Kidney epithelial cell (primary cell): ENCODE data around the gene JPT1. TPM values are rescaled to one million over a fixed set of nuclear protein-coding genes. Genes with fewer than 3 reads are reported as not detected.
A peak's percentile ranks its signal among the peaks of the same experiment; 100 is the strongest.

Experiments used
- DNase-seq: peaks from one replicate; pipeline ENCODE4 v3.0.0-alpha.2; 2010; ENCODE audit warnings: low read depth
- H3K27me3 ChIP-seq: 2 replicates; pipeline ENCODE4 v1.6.0; 2011; ENCODE audit warnings: low read length; ENCODE audit not compliant: control insufficient read depth, insufficient read depth
- H3K36me3 ChIP-seq: 2 replicates; pipeline ENCODE4 v1.5.1; 2011; ENCODE audit warnings: low read length; ENCODE audit not compliant: control insufficient read depth, insufficient read depth
- H3K4me3 ChIP-seq: 2 replicates; pipeline ENCODE4 v1.5.1; 2011; ENCODE audit warnings: low read depth, mild to moderate bottlenecking, control low read depth, low read length
- total RNA-seq: library from RNA; depleted of rRNA; stranded (reverse); fragments of >200 nt; gene quantifications from 2 replicates; pipeline ENCODE4 v1.2.3, GENCODE V29; 2015
- TF ChIP-seq, protein P1 (sequence below): IDR thresholded peaks from 2 replicates; pipeline ENCODE4 v1.5.1; 2011; ENCODE audit warnings: mild to moderate bottlenecking, moderate library complexity, low read length, control low read depth, inconsistent platforms; ENCODE audit not compliant: insufficient read depth, poor library complexity, severe bottlenecking

JPT1 gene
- total RNA-seq, 1 donor from 2014 or later = 453 TPM

DNA sequence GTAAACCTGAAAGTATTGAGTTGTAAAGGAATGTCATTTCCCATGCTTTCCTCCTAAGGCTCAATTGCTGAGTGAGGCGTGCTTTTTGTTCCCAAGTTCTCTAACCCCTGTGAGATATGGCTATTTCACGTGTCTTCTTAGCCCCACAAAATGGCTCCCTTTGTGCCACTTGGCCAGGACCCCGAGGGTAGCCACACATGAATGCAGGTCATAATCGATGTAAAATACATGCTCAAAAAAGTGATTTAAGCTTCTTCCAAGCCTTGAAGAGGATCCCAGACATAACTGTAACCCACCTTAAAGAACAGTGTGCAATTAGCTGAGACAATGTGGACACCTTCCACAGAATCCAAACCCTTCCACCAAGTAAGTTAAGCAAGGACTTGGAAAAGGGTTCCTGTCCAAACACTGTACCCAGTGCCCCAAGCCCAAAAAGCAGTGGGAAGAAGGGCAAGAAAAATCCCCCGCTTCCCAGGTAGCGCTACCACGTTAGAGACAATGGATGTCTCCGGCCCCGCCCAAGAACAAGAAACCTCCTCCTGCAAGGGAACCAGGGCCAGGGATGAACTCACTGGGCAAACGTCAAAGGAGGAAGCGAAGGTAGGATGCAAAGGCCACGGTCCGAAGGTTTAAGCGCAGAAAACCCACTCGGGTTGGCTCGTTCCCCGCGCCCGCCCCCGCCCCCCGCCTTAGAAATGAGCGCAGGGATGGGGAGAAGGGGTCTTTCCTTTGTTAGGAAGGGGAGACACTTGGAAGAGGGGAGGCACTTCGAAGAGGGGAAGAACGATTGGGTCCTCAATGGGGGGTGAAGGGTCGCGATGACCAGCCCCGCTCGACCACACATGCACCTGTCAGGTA, 1.2 kb downstream of the JPT1 start:
- H3K36me3 ChIP-seq = no peaks in the 10 kb centered on the region
- H3K4me3 ChIP-seq = peak overlapping the region; percentile 72
- TF ChIP-seq, protein P1, sequence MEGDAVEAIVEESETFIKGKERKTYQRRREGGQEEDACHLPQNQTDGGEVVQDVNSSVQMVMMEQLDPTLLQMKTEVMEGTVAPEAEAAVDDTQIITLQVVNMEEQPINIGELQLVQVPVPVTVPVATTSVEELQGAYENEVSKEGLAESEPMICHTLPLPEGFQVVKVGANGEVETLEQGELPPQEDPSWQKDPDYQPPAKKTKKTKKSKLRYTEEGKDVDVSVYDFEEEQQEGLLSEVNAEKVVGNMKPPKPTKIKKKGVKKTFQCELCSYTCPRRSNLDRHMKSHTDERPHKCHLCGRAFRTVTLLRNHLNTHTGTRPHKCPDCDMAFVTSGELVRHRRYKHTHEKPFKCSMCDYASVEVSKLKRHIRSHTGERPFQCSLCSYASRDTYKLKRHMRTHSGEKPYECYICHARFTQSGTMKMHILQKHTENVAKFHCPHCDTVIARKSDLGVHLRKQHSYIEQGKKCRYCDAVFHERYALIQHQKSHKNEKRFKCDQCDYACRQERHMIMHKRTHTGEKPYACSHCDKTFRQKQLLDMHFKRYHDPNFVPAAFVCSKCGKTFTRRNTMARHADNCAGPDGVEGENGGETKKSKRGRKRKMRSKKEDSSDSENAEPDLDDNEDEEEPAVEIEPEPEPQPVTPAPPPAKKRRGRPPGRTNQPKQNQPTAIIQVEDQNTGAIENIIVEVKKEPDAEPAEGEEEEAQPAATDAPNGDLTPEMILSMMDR = no peak
- DNase-seq = no peak
- no peaks in the 10 kb centered on the region for H3K27me3 ChIP-seq

DNA sequence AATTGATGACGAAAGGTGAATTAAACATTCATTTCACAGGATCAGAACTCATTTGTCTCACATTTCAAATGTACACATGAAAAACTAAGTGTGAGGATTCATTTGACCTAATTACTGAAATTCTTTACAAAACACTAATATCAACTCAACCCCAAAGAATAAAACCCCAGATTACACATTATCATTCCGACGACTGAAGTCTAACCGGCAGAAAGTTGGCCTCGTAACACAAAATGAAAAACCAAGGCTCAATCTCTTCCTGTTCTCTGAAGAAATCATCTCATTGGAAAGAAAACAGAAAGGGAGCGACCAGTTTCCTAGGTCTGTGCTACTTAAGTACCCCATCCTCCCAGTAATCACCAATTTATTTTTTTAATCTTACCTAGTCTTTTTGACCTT, 1.8 kb downstream of the JPT1 start:
- Histone ChIP-seq H3K4me3 (peak overlapping the region; percentile 72), H3K36me3 (no peaks in the 10 kb centered on the region), H3K27me3 (no peaks in the 10 kb centered on the region)
- DNase-seq = no peak
- TF ChIP-seq, protein P1 = no peak

DNA sequence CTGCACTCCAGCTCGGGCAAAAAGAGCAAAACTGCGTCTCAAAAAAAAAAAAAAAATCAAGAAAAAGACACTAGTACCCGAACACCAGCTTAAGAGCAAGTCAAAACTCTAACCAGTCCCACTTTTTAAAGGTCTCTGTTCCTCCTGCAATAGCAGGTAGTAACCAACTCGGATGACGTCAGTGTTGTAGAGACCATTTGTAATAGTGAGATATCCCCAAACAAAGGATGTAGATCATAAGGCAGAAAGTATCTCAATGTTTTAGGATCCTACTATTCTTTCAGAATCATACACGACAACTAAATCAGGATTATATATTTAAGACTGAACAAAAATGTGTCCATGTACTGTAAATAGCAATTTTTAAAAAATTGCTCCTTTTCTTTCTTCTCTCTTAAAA, 2.4 kb downstream of the JPT1 start:
- H3K27me3 ChIP-seq = no peaks in the 10 kb centered on the region
- TF ChIP-seq, protein P1 = no peak
- no peaks in the 10 kb centered on the region for H3K36me3 ChIP-seq
- peak overlapping the region; percentile 72 for H3K4me3 ChIP-seq
- DNase-seq = no peak

- Histone ChIP-seq H3K4me3 (no peak overlapping the region), H3K27me3 (no peaks in the 10 kb centered on the region), H3K36me3 (peaks cover 2% of the 10 kb centered on the region)
- TF ChIP-seq, protein P1 = no peak
- DNase-seq = no peak
These were observed 6.3 kb downstream of the JPT1 start for GRCh38 chr17:75147878-75148546.

DNA sequence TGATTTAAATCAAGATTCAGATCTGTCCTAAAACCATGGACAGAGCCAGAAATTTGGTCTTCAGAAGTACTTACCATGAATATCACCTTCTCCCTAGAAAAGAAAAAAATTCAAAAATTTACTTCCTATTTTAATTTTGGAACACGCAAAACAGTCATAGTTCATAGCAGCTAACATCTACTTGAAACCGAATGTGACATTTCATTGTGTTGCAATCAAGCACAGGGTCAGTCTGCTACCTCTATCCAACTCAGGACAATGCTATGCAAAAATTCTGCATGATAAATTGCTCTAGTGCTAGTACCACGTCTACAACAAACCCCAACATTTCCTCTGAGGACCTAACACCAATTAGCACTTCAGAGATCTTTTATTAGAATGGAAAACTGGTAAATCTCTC, 7.7 kb downstream of the JPT1 start:
- TF ChIP-seq, protein P1 = no peak
- H3K36me3 ChIP-seq = peaks cover 2% of the 10 kb centered on the region
- DNase-seq = no peak
- H3K4me3 ChIP-seq = no peak overlapping the region
- no peaks in the 10 kb centered on the region for H3K27me3 ChIP-seq
